Lower leg skin (tissue), 3 donors: Measurements from ENCODE around the gene PAK5.

ENCODE experiments used
- POLR2A ChIP-seq, 2 donors: fragments of 450-650 bp; IDR thresholded peaks; one replicate each; pipeline ENCODE4 v1.6.1; 2016 to 2017; ENCODE audit warnings: antibody characterized with exemption in 2 of 2, mild to moderate bottlenecking in 1 of 2, moderate library complexity in 1 of 2
- TF ChIP-seq, protein P1 (sequence below), 3 donors: fragments of 450-650 bp; IDR thresholded peaks; one replicate each; pipeline ENCODE4 v1.5.1; 2016; ENCODE audit warnings: antibody characterized with exemption in 3 of 3, mild to moderate bottlenecking in 3 of 3, moderate library complexity in 2 of 3

DNA sequence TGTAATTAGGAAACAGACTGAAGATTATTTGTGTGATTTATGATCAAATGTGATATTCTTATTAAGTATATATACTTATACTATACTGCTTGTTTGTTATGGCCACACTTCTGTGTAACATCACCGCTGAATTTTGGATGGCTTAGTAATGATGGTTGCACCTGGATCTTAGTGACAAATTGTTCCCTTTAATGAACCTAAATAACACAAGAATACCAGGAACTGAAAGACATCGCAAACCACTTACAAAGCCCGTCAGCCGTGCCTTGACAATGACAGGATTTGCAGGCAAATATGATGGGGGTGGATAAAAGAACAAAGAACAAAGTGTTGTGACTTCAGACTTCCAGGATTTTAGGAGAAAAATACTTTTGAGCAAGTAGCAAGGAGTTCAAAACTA is 257.4 kb downstream of the PAK5 start:
- TF ChIP-seq, protein P1, sequence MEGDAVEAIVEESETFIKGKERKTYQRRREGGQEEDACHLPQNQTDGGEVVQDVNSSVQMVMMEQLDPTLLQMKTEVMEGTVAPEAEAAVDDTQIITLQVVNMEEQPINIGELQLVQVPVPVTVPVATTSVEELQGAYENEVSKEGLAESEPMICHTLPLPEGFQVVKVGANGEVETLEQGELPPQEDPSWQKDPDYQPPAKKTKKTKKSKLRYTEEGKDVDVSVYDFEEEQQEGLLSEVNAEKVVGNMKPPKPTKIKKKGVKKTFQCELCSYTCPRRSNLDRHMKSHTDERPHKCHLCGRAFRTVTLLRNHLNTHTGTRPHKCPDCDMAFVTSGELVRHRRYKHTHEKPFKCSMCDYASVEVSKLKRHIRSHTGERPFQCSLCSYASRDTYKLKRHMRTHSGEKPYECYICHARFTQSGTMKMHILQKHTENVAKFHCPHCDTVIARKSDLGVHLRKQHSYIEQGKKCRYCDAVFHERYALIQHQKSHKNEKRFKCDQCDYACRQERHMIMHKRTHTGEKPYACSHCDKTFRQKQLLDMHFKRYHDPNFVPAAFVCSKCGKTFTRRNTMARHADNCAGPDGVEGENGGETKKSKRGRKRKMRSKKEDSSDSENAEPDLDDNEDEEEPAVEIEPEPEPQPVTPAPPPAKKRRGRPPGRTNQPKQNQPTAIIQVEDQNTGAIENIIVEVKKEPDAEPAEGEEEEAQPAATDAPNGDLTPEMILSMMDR (IDR thresholded peaks at IDR 0.05): no peak
- no peak for TF ChIP-seq POLR2A (IDR thresholded peaks at IDR 0.05)
